ENCODE measurements around the gene OBP2B. TPM values are rescaled to one million over a fixed set of nuclear protein-coding genes. Genes with fewer than 3 reads are reported as not detected.

The OBP2B gene
- total RNA-seq, 1 experiment from 2014 or later: not detected

DNA sequence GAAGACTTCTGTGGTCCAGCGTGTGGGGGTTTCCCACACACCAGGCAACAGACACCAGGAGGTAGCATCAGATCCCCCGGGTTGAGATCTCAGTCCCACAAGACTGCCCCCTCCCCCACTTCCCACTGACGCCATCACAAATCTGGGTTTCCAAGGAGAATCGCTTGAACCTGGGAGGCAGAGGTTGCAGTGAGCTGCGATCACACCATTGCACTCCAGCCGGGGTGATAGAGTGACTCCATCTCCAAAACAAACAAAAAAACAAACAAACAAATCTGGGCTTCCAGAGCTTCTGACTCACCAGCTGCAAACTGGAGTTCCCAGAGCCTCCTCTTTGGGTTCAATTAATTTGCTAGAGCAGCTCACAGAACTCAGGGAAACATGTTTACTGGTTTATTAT, 40.6 kb downstream of the OBP2B start:
- Mint-ChIP-seq H3K36me3 (ENCODE audit: insufficient read depth, unreplicated experiment) (no peaks in the 10 kb centered on the region), H3K4me3 (ENCODE audit: unreplicated experiment) (no peak overlapping the region), H3K27ac (ENCODE audit: low read depth, unreplicated experiment) (no peak overlapping the region), H3K27me3 (ENCODE audit: insufficient read depth, unreplicated experiment) (peaks cover 14% of the 10 kb centered on the region), H3K4me1 (ENCODE audit: insufficient read depth, unreplicated experiment) (no peaks in the 10 kb centered on the region), H3K9me3 (ENCODE audit: unreplicated experiment) (no peaks in the 10 kb centered on the region)
- POLR2A ChIA-PET: no interaction called here
- CTCF ChIA-PET: interaction anchor here (0.6 to 2.4 kb wide), 4 partner anchors 12 to 310 kb away, joined by 3 to 17 read pairs (median 4); partner anchors contain the start of gene SLC2A6
- no TSS peak for BruUV-seq (replicated peaks)
- TF ChIP-seq, protein P1, sequence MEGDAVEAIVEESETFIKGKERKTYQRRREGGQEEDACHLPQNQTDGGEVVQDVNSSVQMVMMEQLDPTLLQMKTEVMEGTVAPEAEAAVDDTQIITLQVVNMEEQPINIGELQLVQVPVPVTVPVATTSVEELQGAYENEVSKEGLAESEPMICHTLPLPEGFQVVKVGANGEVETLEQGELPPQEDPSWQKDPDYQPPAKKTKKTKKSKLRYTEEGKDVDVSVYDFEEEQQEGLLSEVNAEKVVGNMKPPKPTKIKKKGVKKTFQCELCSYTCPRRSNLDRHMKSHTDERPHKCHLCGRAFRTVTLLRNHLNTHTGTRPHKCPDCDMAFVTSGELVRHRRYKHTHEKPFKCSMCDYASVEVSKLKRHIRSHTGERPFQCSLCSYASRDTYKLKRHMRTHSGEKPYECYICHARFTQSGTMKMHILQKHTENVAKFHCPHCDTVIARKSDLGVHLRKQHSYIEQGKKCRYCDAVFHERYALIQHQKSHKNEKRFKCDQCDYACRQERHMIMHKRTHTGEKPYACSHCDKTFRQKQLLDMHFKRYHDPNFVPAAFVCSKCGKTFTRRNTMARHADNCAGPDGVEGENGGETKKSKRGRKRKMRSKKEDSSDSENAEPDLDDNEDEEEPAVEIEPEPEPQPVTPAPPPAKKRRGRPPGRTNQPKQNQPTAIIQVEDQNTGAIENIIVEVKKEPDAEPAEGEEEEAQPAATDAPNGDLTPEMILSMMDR (IDR thresholded peaks at IDR 0.05; ENCODE audit: unreplicated experiment): no peak
- intact Hi-C loops (cut with micrococcal nuclease): no loop called here
- DNase-seq (ENCODE audit: unreplicated experiment): no peak

DNA sequence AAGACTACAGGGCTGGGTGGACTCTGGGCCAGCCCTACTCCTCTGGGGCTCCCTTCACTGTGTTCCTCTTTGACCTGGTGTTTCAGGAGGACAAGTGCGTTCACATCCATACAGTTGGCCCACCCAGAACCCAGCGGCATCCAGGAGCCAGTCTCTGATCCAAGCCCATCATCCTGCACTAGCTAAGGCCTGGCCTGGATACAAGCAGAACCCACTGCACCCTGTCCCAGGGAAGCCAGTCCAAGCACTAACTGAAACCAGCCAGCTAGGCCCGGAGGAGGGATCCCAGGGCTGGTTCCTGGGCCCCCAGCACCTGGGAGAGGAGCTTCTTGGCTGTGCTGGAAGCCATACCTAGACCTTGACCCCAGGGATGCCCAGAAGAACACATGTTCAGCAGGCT, 41.3 kb downstream of the OBP2B start:
- no TSS peak for BruUV-seq (replicated peaks)
- ChIA-PET POLR2A (interaction anchor here (0.9 kb wide), 1 partner anchor 137 kb away, joined by 4 read pairs; no protein-coding TSS in a partner anchor), CTCF (interaction anchor here (0.6 to 2.4 kb wide), 4 partner anchors 12 to 195 kb away, joined by 3 to 17 read pairs (median 6); no protein-coding TSS in a partner anchor)
- TF ChIP-seq, protein P1 (IDR thresholded peaks at IDR 0.05; ENCODE audit: unreplicated experiment): no peak
- no peak overlapping the region for H3K27ac Mint-ChIP-seq (ENCODE audit: low read depth, unreplicated experiment)
- H3K9me3 Mint-ChIP-seq (ENCODE audit: unreplicated experiment): no peaks in the 10 kb centered on the region
- no peak for DNase-seq (ENCODE audit: unreplicated experiment)
- no peaks in the 10 kb centered on the region for H3K4me1 Mint-ChIP-seq (ENCODE audit: insufficient read depth, unreplicated experiment)
- no peaks in the 10 kb centered on the region for H3K36me3 Mint-ChIP-seq (ENCODE audit: insufficient read depth, unreplicated experiment)
- peaks cover 14% of the 10 kb centered on the region for H3K27me3 Mint-ChIP-seq (ENCODE audit: insufficient read depth, unreplicated experiment)
- H3K4me3 Mint-ChIP-seq (ENCODE audit: unreplicated experiment): no peak overlapping the region
- intact Hi-C loops (cut with micrococcal nuclease): no loop called here

DNA sequence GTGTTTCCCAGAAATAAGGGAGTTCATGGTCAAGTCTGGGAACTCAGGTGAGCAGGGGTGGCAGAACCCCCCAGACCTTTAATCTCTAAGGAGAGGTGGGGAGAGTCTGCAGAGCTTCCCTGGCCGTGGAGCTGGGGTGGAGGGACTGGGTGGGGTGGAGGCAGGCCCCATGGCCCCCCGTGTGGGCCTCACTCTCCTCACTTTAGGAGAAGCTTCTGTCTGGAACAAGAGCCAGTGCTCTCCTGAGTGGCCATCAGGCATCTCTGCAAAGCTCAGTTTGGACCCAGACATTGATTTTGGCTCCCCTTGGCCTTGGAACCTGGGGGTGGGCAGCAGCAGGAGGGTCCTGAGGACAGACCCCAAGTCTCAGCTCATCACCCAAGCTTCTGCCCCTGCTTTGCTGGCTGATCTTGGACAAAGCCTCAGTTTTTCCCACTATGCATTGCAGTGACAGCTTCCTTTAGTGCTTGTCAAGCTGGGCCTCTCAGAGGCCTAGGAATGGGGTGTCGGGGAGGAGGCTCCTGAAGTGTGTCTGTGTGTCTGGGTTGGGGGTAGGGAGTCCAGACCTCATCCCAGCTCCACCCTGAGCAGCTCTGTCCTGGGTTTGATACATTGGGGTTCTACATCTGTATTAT, 41.8 kb downstream of the OBP2B start:
- H3K4me1 Mint-ChIP-seq (ENCODE audit: insufficient read depth, unreplicated experiment): no peaks in the 10 kb centered on the region
- ChIA-PET CTCF (interaction anchor here (0.6 to 2.4 kb wide), 7 partner anchors 13 to 463 kb away, joined by 3 to 17 read pairs (median 6); no protein-coding TSS in a partner anchor), POLR2A (interaction anchor here (0.9 kb wide), 1 partner anchor 137 kb away, joined by 4 read pairs; no protein-coding TSS in a partner anchor)
- DNase-seq (ENCODE audit: unreplicated experiment): no peak
- H3K9me3 Mint-ChIP-seq (ENCODE audit: unreplicated experiment): no peaks in the 10 kb centered on the region
- H3K27ac Mint-ChIP-seq (ENCODE audit: low read depth, unreplicated experiment): no peak overlapping the region
- H3K27me3 Mint-ChIP-seq (ENCODE audit: insufficient read depth, unreplicated experiment): peaks cover 10% of the 10 kb centered on the region
- H3K4me3 Mint-ChIP-seq (ENCODE audit: unreplicated experiment): no peak overlapping the region
- H3K36me3 Mint-ChIP-seq (ENCODE audit: insufficient read depth, unreplicated experiment): no peaks in the 10 kb centered on the region
- intact Hi-C loops (cut with micrococcal nuclease): no loop called here
- TF ChIP-seq, protein P1 (IDR thresholded peaks at IDR 0.05; ENCODE audit: unreplicated experiment): no peak
- BruUV-seq (replicated peaks): no TSS peak

DNA sequence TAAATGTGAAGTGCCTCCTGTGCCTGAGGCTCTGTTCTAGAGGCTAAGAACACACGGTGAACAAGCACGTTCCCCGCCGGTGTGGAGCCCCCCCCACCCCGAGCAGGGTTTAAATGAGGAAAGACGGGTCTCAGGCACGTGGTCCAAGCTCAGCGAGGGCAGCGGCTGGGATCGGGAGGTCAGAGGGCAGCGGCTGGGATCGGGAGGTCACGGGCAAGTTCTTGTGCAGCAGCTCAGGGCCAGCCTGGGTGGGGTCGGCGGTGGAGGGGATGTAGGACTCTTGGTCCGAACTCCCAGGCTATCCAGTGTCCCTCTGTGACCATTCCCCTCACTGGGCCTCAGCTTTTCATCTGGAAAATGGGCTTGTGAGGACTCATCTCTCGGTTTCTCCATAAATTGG, 42.7 kb downstream of the OBP2B start:
- Mint-ChIP-seq H3K9me3 (ENCODE audit: unreplicated experiment) (no peaks in the 10 kb centered on the region), H3K4me1 (ENCODE audit: insufficient read depth, unreplicated experiment) (no peaks in the 10 kb centered on the region), H3K27me3 (ENCODE audit: insufficient read depth, unreplicated experiment) (peaks cover 2% of the 10 kb centered on the region), H3K4me3 (ENCODE audit: unreplicated experiment) (no peak overlapping the region), H3K36me3 (ENCODE audit: insufficient read depth, unreplicated experiment) (no peaks in the 10 kb centered on the region), H3K27ac (ENCODE audit: low read depth, unreplicated experiment) (no peak overlapping the region)
- intact Hi-C loops (cut with micrococcal nuclease): no loop called here
- ChIA-PET POLR2A (interaction anchor here (0.6 kb wide), 1 partner anchor 32 kb away, joined by 3 read pairs; no protein-coding TSS in a partner anchor), CTCF (interaction anchor here (0.5 to 2.1 kb wide), 4 partner anchors 8 to 803 kb away, joined by 3 to 9 read pairs (median 4); no protein-coding TSS in a partner anchor)
- TF ChIP-seq, protein P1 (IDR thresholded peaks at IDR 0.05; ENCODE audit: unreplicated experiment): no peak
- no TSS peak for BruUV-seq (replicated peaks)
- DNase-seq (ENCODE audit: unreplicated experiment): no peak

Data from MCF 10A (cell line).